Frontal cortex (tissue), 4 donors: Measurements from ENCODE around the gene IPCEF1. TPM values are rescaled to one million over a fixed set of nuclear protein-coding genes. Genes with fewer than 3 reads are reported as not detected.

Source experiments
- DNase-seq, 2 donors: peaks; one replicate each; pipeline ENCODE4 v3.0.0; 2012; ENCODE audit warnings: low spot score in 2 of 2
- FAIRE-seq: peaks from 2 replicates; lab custom pipeline; 2012; peaks lifted over from hg19 to GRCh38; lab: Jason Lieb, UNC
- total RNA-seq: library from RNA; depleted of rRNA; stranded (reverse); fragments of >200 nt; gene quantifications from one replicate; pipeline ENCODE4 v1.2.3, GENCODE V29; 2014
- donor health status: control.
- donor health status: control.
- donor health status: control.

Gene IPCEF1
- 10.6 TPM for total RNA-seq

GRCh38 chr6:154356690-154357089 is at the start of gene IPCEF1:
Gene IPCEF1, minus strand, starts transcription at chr6:154356803. Its CDS starts 90,856 bp downstream, at chr6:154265947.
- FAIRE-seq: no peak

GRCh38 chr6:154406301-154406700 is 49.7 kb upstream of the IPCEF1 start:
- DNase-seq: no peak
- FAIRE-seq: no peak

More at GRCh38 chr6:154356690-154357089, at the start of gene IPCEF1:
- no peak for DNase-seq

GRCh38 chr6:154404791-154405400 is 48.3 kb upstream of the IPCEF1 start:
- FAIRE-seq: no peak

GRCh38 chr6:154403788-154404187 is 47.2 kb upstream of the IPCEF1 start:
- no peak for FAIRE-seq
- no peak for DNase-seq

More at GRCh38 chr6:154404791-154405400, 48.3 kb upstream of the IPCEF1 start:
- DNase-seq: no peak

- no peak for FAIRE-seq
Observed at GRCh38 chr6:154402081-154402780, 45.6 kb upstream of the IPCEF1 start.

GRCh38 chr6:154399097-154399496 is 42.5 kb upstream of the IPCEF1 start:
- FAIRE-seq (no peak), DNase-seq (peak in 1 of 2 donors; percentile 14)

More at GRCh38 chr6:154402081-154402780, 45.6 kb upstream of the IPCEF1 start:
- no peak for DNase-seq

- FAIRE-seq (no peak), DNase-seq (no peak)
Observed at GRCh38 chr6:154397491-154398195, 41.0 kb upstream of the IPCEF1 start.

- no peak for FAIRE-seq
- no peak for DNase-seq
Observed at GRCh38 chr6:154395878-154396277, 39.3 kb upstream of the IPCEF1 start.

- no peak for FAIRE-seq
Observed at GRCh38 chr6:154395316-154395715, 38.7 kb upstream of the IPCEF1 start.

GRCh38 chr6:154394571-154394970 is 38.0 kb upstream of the IPCEF1 start:
- FAIRE-seq (no peak), DNase-seq (no peak)

More at GRCh38 chr6:154395316-154395715, 38.7 kb upstream of the IPCEF1 start:
- no peak for DNase-seq

- FAIRE-seq (no peak), DNase-seq (no peak)
Observed at GRCh38 chr6:154390034-154390433, 33.4 kb upstream of the IPCEF1 start.

- DNase-seq (no peak), FAIRE-seq (no peak)
Observed at GRCh38 chr6:154388803-154389202, 32.2 kb upstream of the IPCEF1 start.

GRCh38 chr6:154386848-154387717 is 30.5 kb upstream of the IPCEF1 start:
- DNase-seq (no peak), FAIRE-seq (no peak)

- no peak for DNase-seq
- FAIRE-seq: no peak
Observed at GRCh38 chr6:154384191-154384590, 27.6 kb upstream of the IPCEF1 start.

- no peak for FAIRE-seq
Observed at GRCh38 chr6:154383273-154383672, 26.7 kb upstream of the IPCEF1 start.

GRCh38 chr6:154382740-154383139 is 26.1 kb upstream of the IPCEF1 start:
- DNase-seq (no peak), FAIRE-seq (no peak)

More at GRCh38 chr6:154383273-154383672, 26.7 kb upstream of the IPCEF1 start:
- no peak for DNase-seq

- FAIRE-seq: no peak
- DNase-seq: no peak
Observed at GRCh38 chr6:154381548-154381947, 24.9 kb upstream of the IPCEF1 start.

GRCh38 chr6:154380741-154381140 is 24.1 kb upstream of the IPCEF1 start:
- DNase-seq (no peak), FAIRE-seq (no peak)

- no peak for FAIRE-seq
- no peak for DNase-seq
Observed at GRCh38 chr6:154379585-154379984, 23.0 kb upstream of the IPCEF1 start.

GRCh38 chr6:154378518-154378917 is 21.9 kb upstream of the IPCEF1 start:
- FAIRE-seq (no peak), DNase-seq (no peak)
